H9 (cell line): ENCODE results near the gene SF1. TPM values are rescaled to one million over a fixed set of nuclear protein-coding genes. Genes with fewer than 3 reads are reported as not detected.
A peak's percentile ranks its signal among the peaks of the same experiment; 100 is the strongest.

Source experiments
- DNase-seq: peaks from one replicate; pipeline ENCODE4 v3.0.0-alpha.2; 2017
- H2AFZ ChIP-seq: one replicate; pipeline ENCODE4 v1.6.1; 2013; ENCODE audit warnings: mild to moderate bottlenecking, low read length, control low read depth, moderate library complexity
- H2AK5ac ChIP-seq: 2 replicates; pipeline ENCODE4 v1.6.1; 2013; ENCODE audit warnings: low read length, control low read depth, mixed read lengths; ENCODE audit not compliant: insufficient read length
- H2BK120ac ChIP-seq: one replicate; pipeline ENCODE4 v1.6.1; 2013; ENCODE audit warnings: low read depth, mild to moderate bottlenecking, low read length, control low read depth, inconsistent platforms; ENCODE audit not compliant: poor library complexity, severe bottlenecking
- H2BK12ac ChIP-seq: 2 replicates; pipeline ENCODE4 v1.6.1; 2013; ENCODE audit warnings: low read length, control low read depth, mixed read lengths, low read depth; ENCODE audit not compliant: insufficient read length
- H2BK15ac ChIP-seq: 2 replicates; pipeline ENCODE4 v1.6.1; 2013; ENCODE audit warnings: low read depth, low read length, control low read depth
- H2BK20ac ChIP-seq: one replicate; pipeline ENCODE4 v1.6.1; 2013; ENCODE audit warnings: low read depth, mild to moderate bottlenecking, low read length, control low read depth, inconsistent platforms; ENCODE audit not compliant: poor library complexity, severe bottlenecking
- H2BK5ac ChIP-seq: 2 replicates; pipeline ENCODE4 v1.6.1; 2013; ENCODE audit warnings: low read length, control low read depth, mixed read lengths; ENCODE audit not compliant: insufficient read length
- H3K14ac ChIP-seq: 2 replicates; pipeline ENCODE4 v1.6.1; 2013; ENCODE audit warnings: low read length, control low read depth; ENCODE audit not compliant: insufficient read depth
- H3K18ac ChIP-seq: 2 replicates; pipeline ENCODE4 v1.6.1; 2013; ENCODE audit warnings: low read depth, mild to moderate bottlenecking, mixed read lengths, low read length, control low read depth; ENCODE audit not compliant: insufficient read length
- H3K23ac ChIP-seq: 2 replicates; pipeline ENCODE4 v1.6.1; 2013; ENCODE audit warnings: low read length, control low read depth, mixed read lengths, low read depth; ENCODE audit not compliant: insufficient read length
- H3K23me2 ChIP-seq: 2 replicates; pipeline ENCODE4 v1.6.1; 2013; ENCODE audit warnings: low read depth, mild to moderate bottlenecking, mixed read lengths, low read length, control low read depth; ENCODE audit not compliant: insufficient read length, poor library complexity, severe bottlenecking
- H3K27ac ChIP-seq: 2 replicates; pipeline ENCODE4 v1.5.1; 2013; ENCODE audit warnings: low read length, control low read depth, mixed read lengths, low read depth; ENCODE audit not compliant: insufficient read length
- H3K27me3 ChIP-seq: 2 replicates; pipeline ENCODE4 v1.6.1; 2013; ENCODE audit warnings: low read length, control low read depth, inconsistent platforms; ENCODE audit not compliant: insufficient read depth
- H3K4ac ChIP-seq: 2 replicates; pipeline ENCODE4 v1.6.1; 2013; ENCODE audit warnings: low read depth, mild to moderate bottlenecking, control low read depth, inconsistent platforms, low read length, moderate library complexity
- H3K4me1 ChIP-seq: 2 replicates; pipeline ENCODE4 v1.6.1; 2013; ENCODE audit warnings: low read length, control low read depth, inconsistent platforms; ENCODE audit not compliant: insufficient read depth
- H3K4me2 ChIP-seq: 2 replicates; pipeline ENCODE4 v1.6.1; 2013; ENCODE audit warnings: low read length, control low read depth, mixed read lengths; ENCODE audit not compliant: insufficient read length, insufficient read depth
- H3K56ac ChIP-seq: 2 replicates; pipeline ENCODE4 v1.6.1; 2013; ENCODE audit warnings: low read depth, mild to moderate bottlenecking, mixed read lengths, low read length, control low read depth; ENCODE audit not compliant: insufficient read length
- H3K79me1 ChIP-seq: 2 replicates; pipeline ENCODE4 v1.6.1; 2013; ENCODE audit warnings: low read depth, mild to moderate bottlenecking, moderate library complexity, low read length, control low read depth, inconsistent platforms; ENCODE audit not compliant: insufficient read depth, poor library complexity, severe bottlenecking
- H3K79me2 ChIP-seq: 2 replicates; pipeline ENCODE4 v1.6.1; 2013; ENCODE audit warnings: low read length, control low read depth, inconsistent platforms; ENCODE audit not compliant: insufficient read depth
- H3K9ac ChIP-seq: 2 replicates; pipeline ENCODE4 v1.6.1; 2013; ENCODE audit warnings: low read length, control low read depth, mixed read lengths; ENCODE audit not compliant: insufficient read length; ENCODE audit errors: extremely low read depth
- H3K9me3 ChIP-seq: one replicate; pipeline ENCODE4 v1.6.1; 2013; ENCODE audit warnings: low read depth, low read length, inconsistent platforms; ENCODE audit not compliant: control insufficient read depth
- H3T11ph ChIP-seq: one replicate; pipeline ENCODE4 v1.6.1; 2013; ENCODE audit warnings: mild to moderate bottlenecking, low read length, control low read depth, inconsistent platforms
- H4K20me1 ChIP-seq: one replicate; pipeline ENCODE4 v1.6.1; 2013; ENCODE audit not compliant: control insufficient read depth, insufficient read length, insufficient read depth
- H4K5ac ChIP-seq: 2 replicates; pipeline ENCODE4 v1.6.1; 2013; ENCODE audit warnings: low read depth, mild to moderate bottlenecking, mixed read lengths, low read length, control low read depth; ENCODE audit not compliant: insufficient read length
- H4K8ac ChIP-seq: replicated peaks from 2 replicates; pipeline ENCODE4 v1.6.1; 2013; ENCODE audit warnings: low read length, control low read depth, mixed read lengths, low read depth; ENCODE audit not compliant: insufficient read length
- H4K91ac ChIP-seq: 2 replicates; pipeline ENCODE4 v1.6.1; 2013; ENCODE audit warnings: low read depth, mild to moderate bottlenecking, moderate library complexity, mixed read lengths, low read length, control low read depth; ENCODE audit not compliant: insufficient read length
- H3K27ac Mint-ChIP-seq, 3 experiments: 2 replicates in 2 of 3; 3 replicates in 1 of 3; pipeline ENCODE4 v1.8.0; 2020 to 2021; ENCODE audit warnings: mixed read lengths in 3 of 3, mild to moderate bottlenecking in 1 of 3, moderate library complexity in 1 of 3
- H3K27me3 Mint-ChIP-seq: 2 replicates; pipeline ENCODE4 v1.8.0; 2021; ENCODE audit warnings: low read depth, mild to moderate bottlenecking, moderate library complexity, mixed read lengths
- H3K36me3 Mint-ChIP-seq, 3 experiments: 2 replicates in 2 of 3; 3 replicates in 1 of 3; pipeline ENCODE4 v1.8.0; 2020 to 2021; ENCODE audit warnings: low read depth in 3 of 3, mixed read lengths in 3 of 3; ENCODE audit not compliant: insufficient read depth in 1 of 3
- H3K4me1 Mint-ChIP-seq, 2 experiments: 2 replicates each; pipeline ENCODE4 v1.8.0; 2020; ENCODE audit warnings: mixed read lengths in 2 of 2
- H3K4me3 Mint-ChIP-seq, 2 experiments: 2 replicates in 1 of 2; 3 replicates in 1 of 2; pipeline ENCODE4 v1.8.0; 2020 to 2021; ENCODE audit warnings: mild to moderate bottlenecking in 2 of 2, mixed read lengths in 2 of 2, moderate library complexity in 1 of 2
- H3K9me3 Mint-ChIP-seq, 2 experiments: 2 replicates in 1 of 2; 3 replicates in 1 of 2; pipeline ENCODE4 v1.8.0; 2020; ENCODE audit warnings: mild to moderate bottlenecking in 2 of 2, mixed read lengths in 2 of 2, moderate library complexity in 1 of 2
- CTCF ChIP-seq: fragments of 200-600 bp; sonication (generic); conservative IDR thresholded peaks from 3 replicates; pipeline ENCODE4 v1.8.0; 2021; ENCODE audit warnings: antibody characterized with exemption, mild to moderate bottlenecking
- WGBS: extraction: QIAGEN DNeasy Blood & Tissue Kit; methylation state at CpG from one replicate; pipeline ENCODE4 v1.1.7; 2013; ENCODE audit warnings: missing lambda C conversion rate, low lambda C conversion rate, mixed read lengths; ENCODE audit not compliant: insufficient read length; ENCODE audit errors: extremely low coverage; 5-methylcytosine and 5-hydroxymethylcytosine counted together
- total RNA-seq: library from RNA; stranded (reverse); gene quantifications from 2 replicates; pipeline ENCODE4 v1.2.1, GENCODE V29; 2021

Gene SF1
- total RNA-seq, 1 experiment from 2014 or later = 528 TPM

- Mint-ChIP-seq H3K4me1 (peaks cover 65 to 78% of the 10 kb centered on the region in 2 experiments), H3K4me3 (peak overlapping the region in 1 of 2 experiments; percentile 54; a peak in 2 of 5 replicates), H3K36me3 (peaks cover 51 to 79% (median 69%) of the 10 kb centered on the region in 3 experiments; a peak in 6 of 7 replicates), H3K27me3 (no peaks in the 10 kb centered on the region), H3K9me3 (no peaks in the 10 kb centered on the region; a peak in 1 of 5 replicates), H3K27ac (peak overlapping the region; percentile 74 to 98 (median 88); a peak in 6 of 7 replicates)
- WGBS = no CpG with 5 or more reads among the region's 30 CpGs
- H3K56ac ChIP-seq = no peak overlapping the region
- no peak overlapping the region for H2BK5ac ChIP-seq
- no peak overlapping the region for H2BK15ac ChIP-seq
- peak; percentile 72 for DNase-seq
- H2AFZ ChIP-seq = no peak overlapping the region
- no peak overlapping the region for H2BK20ac ChIP-seq
- H3K14ac ChIP-seq = no peak overlapping the region
- H3K23me2 ChIP-seq = no peaks in the 10 kb centered on the region
- peak; percentile 64 for TF ChIP-seq CTCF
- H3K4me2 ChIP-seq = no peak overlapping the region
- no peak overlapping the region for H4K91ac ChIP-seq
- H3K4ac ChIP-seq = no peak overlapping the region
- H2AK5ac ChIP-seq = no peak overlapping the region
- H4K5ac ChIP-seq = no peak overlapping the region
- H2BK12ac ChIP-seq = no peak overlapping the region
- H3K9ac ChIP-seq = no peak overlapping the region
- H3K79me1 ChIP-seq = peaks cover 3% of the 10 kb centered on the region
- no peak overlapping the region for H3K23ac ChIP-seq
- no peaks in the 10 kb centered on the region for H3K27me3 ChIP-seq
- H4K8ac ChIP-seq = no peak overlapping the region
- H2BK120ac ChIP-seq = no peak overlapping the region
- no peak overlapping the region for H3K18ac ChIP-seq
- no peaks in the 10 kb centered on the region for H4K20me1 ChIP-seq
- no peaks in the 10 kb centered on the region for H3K9me3 ChIP-seq
- no peak overlapping the region for H3K27ac ChIP-seq
- no peaks in the 10 kb centered on the region for H3K79me2 ChIP-seq
- H3K4me1 ChIP-seq = peaks cover 4% of the 10 kb centered on the region; the same call in 1 of the 2 replicates
- no peak overlapping the region for H3T11ph ChIP-seq
These were observed 13.0 kb downstream of the SF1 start for GRCh38 chr11:64765291-64765850.
